ENCODE data around the gene WWOX. TPM values are rescaled to one million over a fixed set of nuclear protein-coding genes. Genes with fewer than 3 reads are reported as not detected.

The WWOX gene
- total and polyA plus RNA-seq, 2 of the 13 experiments (the other 11 are each of a cell fraction or from before 2014, with no cell fraction given) = 9.1 to 37.4 TPM

- no peak for TF ChIP-seq PHB2 (IDR thresholded peaks at IDR 0.05; ENCODE audit: partially characterized antibody)
- TF ChIP-seq ARHGAP35 (CRISPR knock-in tag; IDR thresholded peaks at IDR 0.05; ENCODE audit: borderline replicate concordance) = peak; percentile 98
- peak; percentile 89 for TF ChIP-seq ZSCAN31 (CRISPR knock-in tag; IDR thresholded peaks at IDR 0.05; ENCODE audit: low read depth)
- TF ChIP-seq PLSCR1 (CRISPR knock-in tag; IDR thresholded peaks at IDR 0.05; ENCODE audit: borderline replicate concordance) = no peak
- TF ChIP-seq ZNF577 (CRISPR knock-in tag; IDR thresholded peaks at IDR 0.05; ENCODE audit: borderline replicate concordance, low read depth) = no peak
- peak; percentile 98 for TF ChIP-seq ZFX (CRISPR knock-in tag; IDR thresholded peaks at IDR 0.05; ENCODE audit: low read depth)
- 0 out of 2 replicates have a peak, but pooled peaks have one; percentile 40 for TF ChIP-seq NR3C1 (CRISPR knock-in tag; IDR thresholded peaks at IDR 0.05)
- TF ChIP-seq GPN1 (CRISPR knock-in tag; IDR thresholded peaks at IDR 0.05; ENCODE audit: borderline replicate concordance) = peak; percentile 75
- TF ChIP-seq MAZ (IDR thresholded peaks at IDR 0.05; ENCODE audit: borderline replicate concordance, low read depth, low read length) = peak; percentile 62; the same call in 1 of the 2 replicates
- TF ChIP-seq MAZ (CRISPR knock-in tag; IDR thresholded peaks at IDR 0.05; ENCODE audit: low read depth) = peak; percentile 65
- TF ChIP-seq RBM22 (optimal IDR thresholded peaks at IDR 0.05; ENCODE audit: low read length) = no peak
- TF ChIP-seq HNF4A (CRISPR knock-in tag; IDR thresholded peaks at IDR 0.05) = peak; percentile 69
- peak; percentile 56; the same call in 1 of the 2 replicates for TF ChIP-seq ZNF670 (CRISPR knock-in tag; IDR thresholded peaks at IDR 0.05; ENCODE audit: borderline replicate concordance)
- TF ChIP-seq RCOR2 (CRISPR knock-in tag; IDR thresholded peaks at IDR 0.05) = no peak
- TF ChIP-seq TOPORS (CRISPR knock-in tag; IDR thresholded peaks at IDR 0.05) = peak; percentile 75
- no peak for TF ChIP-seq ZNF329 (CRISPR knock-in tag; IDR thresholded peaks at IDR 0.05; ENCODE audit: low read depth)
- TF ChIP-seq TFDP2 (CRISPR knock-in tag; IDR thresholded peaks at IDR 0.05) = peak; percentile 85; the same call in 1 of the 2 replicates
- peak; percentile 97 for TF ChIP-seq ARNT2 (CRISPR knock-in tag; IDR thresholded peaks at IDR 0.05; ENCODE audit: low read depth)
- 0 out of 2 replicates have a peak, but pooled peaks have one; percentile 28 for TF ChIP-seq STAT5B (CRISPR knock-in tag; IDR thresholded peaks at IDR 0.05)
- no peak for TF ChIP-seq ATF7 (IDR thresholded peaks at IDR 0.05)
- peak; percentile 71; the same call in 1 of the 2 replicates for TF ChIP-seq ATF7 (CRISPR knock-in tag; IDR thresholded peaks at IDR 0.05)
- 0 out of 2 replicates have a peak, but pooled peaks have one; percentile 51 for TF ChIP-seq ZNF10 (CRISPR knock-in tag; IDR thresholded peaks at IDR 0.05; ENCODE audit: borderline replicate concordance, low read depth)
- peak; percentile 79 for TF ChIP-seq PITX1 (CRISPR knock-in tag; IDR thresholded peaks at IDR 0.05)
- peak; percentile 93 for TF ChIP-seq ZNF446 (CRISPR knock-in tag; IDR thresholded peaks at IDR 0.05)
- peak; percentile 86 for TF ChIP-seq ZSCAN9 (CRISPR knock-in tag; IDR thresholded peaks at IDR 0.05; ENCODE audit: borderline replicate concordance)
- peak; percentile 77 for TF ChIP-seq SIX4 (CRISPR knock-in tag; IDR thresholded peaks at IDR 0.05)
- TF ChIP-seq ZNF501 (CRISPR knock-in tag; IDR thresholded peaks at IDR 0.05) = peak; percentile 99
- peak; percentile 85 for TF ChIP-seq SRY (CRISPR knock-in tag; IDR thresholded peaks at IDR 0.05)
- TF ChIP-seq ZFYVE20 (CRISPR knock-in tag; IDR thresholded peaks at IDR 0.05; ENCODE audit: borderline replicate concordance, low read depth) = no peak
- TF ChIP-seq CBFB (CRISPR knock-in tag; IDR thresholded peaks at IDR 0.05) = peak; percentile 96
- peak; percentile 79 for TF ChIP-seq ZFP82 (CRISPR knock-in tag; IDR thresholded peaks at IDR 0.05; ENCODE audit: borderline replicate concordance)
These were observed at the start of gene WWOX (continued) for GRCh38 chr16:78099271-78100111.
